Mesothelial cell of epicardium (in vitro differentiated cells): Measurements from ENCODE around the gene DNAH17. TPM values are rescaled to one million over a fixed set of nuclear protein-coding genes. Genes with fewer than 3 reads are reported as not detected.

Experiments
- DNase-seq, 2 experiments: peaks; one replicate each; pipeline ENCODE4 v3.0.0; 2021; ENCODE audit warnings: low spot score in 2 of 2; ENCODE audit not compliant: unreplicated experiment in 2 of 2
- H3K27ac Mint-ChIP-seq: 2 replicates; pipeline ENCODE4 v1.8.0; 2021; ENCODE audit warnings: mixed read lengths
- H3K27me3 Mint-ChIP-seq: 2 replicates; pipeline ENCODE4 v1.8.0; 2021; ENCODE audit warnings: low read depth, mixed read lengths
- H3K36me3 Mint-ChIP-seq: 2 replicates; pipeline ENCODE4 v1.8.0; 2021; ENCODE audit warnings: mixed read lengths
- H3K4me1 Mint-ChIP-seq: 2 replicates; pipeline ENCODE4 v1.8.0; 2021; ENCODE audit warnings: mixed read lengths
- H3K4me3 Mint-ChIP-seq: 2 replicates; pipeline ENCODE4 v1.8.0; 2021; ENCODE audit warnings: mild to moderate bottlenecking, moderate library complexity, mixed read lengths
- H3K9me3 Mint-ChIP-seq: 2 replicates; pipeline ENCODE4 v1.8.0; 2021; ENCODE audit warnings: mixed read lengths
- CTCF ChIP-seq: fragments of 200-600 bp; sonication (generic); IDR thresholded peaks from one replicate; pipeline ENCODE4 v1.5.0; 2021; ENCODE audit warnings: antibody characterized with exemption; ENCODE audit not compliant: unreplicated experiment
- total RNA-seq: library from RNA; stranded (reverse); gene quantifications from 3 replicates; pipeline ENCODE4 v1.2.1, GENCODE V29; 2021

The DNAH17 gene
- total RNA-seq, 1 donor from 2014 or later, result 0.87 TPM

- Mint-ChIP-seq H3K27me3 (no peaks in the 10 kb centered on the region), H3K9me3 (no peaks in the 10 kb centered on the region), H3K4me1 (peaks cover 47% of the 10 kb centered on the region), H3K36me3 (no peaks in the 10 kb centered on the region), H3K27ac (peak overlapping the region; percentile 41), H3K4me3 (no peak overlapping the region)
- no peak for TF ChIP-seq CTCF
- no peak for DNase-seq
Observed at GRCh38 chr17:78383725-78384471, 193.3 kb downstream of the DNAH17 start.

GRCh38 chr17:78381601-78382232, 195.5 kb downstream of the DNAH17 start:
- DNase-seq, result no peak
- no peak for TF ChIP-seq CTCF
- no peaks in the 10 kb centered on the region for H3K27me3 Mint-ChIP-seq
- H3K36me3 Mint-ChIP-seq, result no peaks in the 10 kb centered on the region
- H3K4me1 Mint-ChIP-seq, result peaks cover 44% of the 10 kb centered on the region
- H3K27ac Mint-ChIP-seq, result peak overlapping the region; percentile 6
- peak overlapping the region; percentile 3 for H3K4me3 Mint-ChIP-seq
- H3K9me3 Mint-ChIP-seq, result no peaks in the 10 kb centered on the region

GRCh38 chr17:78380370-78380769, 196.8 kb downstream of the DNAH17 start:
- no peak for TF ChIP-seq CTCF

GRCh38 chr17:78379131-78379491, 198.1 kb downstream of the DNAH17 start:
- no peak for DNase-seq
- H3K27ac Mint-ChIP-seq, result peak overlapping the region; percentile 96
- H3K4me1 Mint-ChIP-seq, result peaks cover 57% of the 10 kb centered on the region
- no peaks in the 10 kb centered on the region for H3K9me3 Mint-ChIP-seq
- no peaks in the 10 kb centered on the region for H3K36me3 Mint-ChIP-seq
- no peak for TF ChIP-seq CTCF
- H3K27me3 Mint-ChIP-seq, result no peaks in the 10 kb centered on the region
- peak overlapping the region; percentile 94 for H3K4me3 Mint-ChIP-seq

More at GRCh38 chr17:78380370-78380769, 196.8 kb downstream of the DNAH17 start:
- no peaks in the 10 kb centered on the region for H3K27me3 Mint-ChIP-seq
- DNase-seq, result no peak
- peak overlapping the region; percentile 94 for H3K4me3 Mint-ChIP-seq
- peak overlapping the region; percentile 20 for H3K27ac Mint-ChIP-seq
- H3K9me3 Mint-ChIP-seq, result no peaks in the 10 kb centered on the region
- no peaks in the 10 kb centered on the region for H3K36me3 Mint-ChIP-seq
- H3K4me1 Mint-ChIP-seq, result peaks cover 49% of the 10 kb centered on the region

GRCh38 chr17:78378225-78379130, 198.7 kb downstream of the DNAH17 start, which contains the start of gene PGS1:
Gene PGS1, plus strand, starts transcription at chr17:78378649. Its CDS starts 17 bp downstream, at chr17:78378666.
- Mint-ChIP-seq H3K36me3 (no peaks in the 10 kb centered on the region), H3K27ac (peak within 1 kb of the TSS; percentile 96), H3K4me1 (peaks cover 56% of the 10 kb centered on the region), H3K4me3 (peak within 1 kb of the TSS; percentile 94), H3K9me3 (no peaks in the 10 kb centered on the region), H3K27me3 (no peaks in the 10 kb centered on the region)
- TF ChIP-seq CTCF, result no peak
- DNase-seq, result peak in 1 of 2 experiments; percentile 81
